SK-N-SH treated with all-trans-retinoic acid at 6 μM for 48 hours (cell line): ENCODE results near the gene LGR4.

Source experiments
- ARNTL ChIP-seq: fragments of 450-650 bp; formaldehyde crosslinking; IDR thresholded peaks from 2 replicates; pipeline ENCODE4 v1.5.0; 2020; ENCODE audit warnings: low read depth, mild to moderate bottlenecking, moderate library complexity, borderline replicate concordance
- BACH2 ChIP-seq: fragments of 250-450 bp; sonication (Bioruptor Pico); IDR thresholded peaks from 2 replicates; pipeline ENCODE4 v1.9.0; 2021; ENCODE audit warnings: mild to moderate bottlenecking, borderline replicate concordance
- CREB5 ChIP-seq: fragments of 250-450 bp; sonication (Bioruptor Pico); IDR thresholded peaks from 2 replicates; pipeline ENCODE4 v1.5.1; 2020; ENCODE audit warnings: low read depth, mild to moderate bottlenecking, moderate library complexity
- GLIS3 ChIP-seq: fragments of 250-450 bp; sonication (Bioruptor Pico); IDR thresholded peaks from 2 replicates; pipeline ENCODE4 v1.5.0; 2020; ENCODE audit warnings: mild to moderate bottlenecking, moderate library complexity
- PATZ1 ChIP-seq: fragments of 250-450 bp; sonication (Bioruptor Pico); IDR thresholded peaks from 2 replicates; pipeline ENCODE4 v1.8.0; 2020; ENCODE audit warnings: mild to moderate bottlenecking, moderate library complexity, borderline replicate concordance
- PPARA ChIP-seq: fragments of 250-450 bp; sonication (Bioruptor Pico); IDR thresholded peaks from 2 replicates; pipeline ENCODE4 v1.5.0; 2020; ENCODE audit warnings: mild to moderate bottlenecking, borderline replicate concordance
- RARB ChIP-seq: fragments of 250-450 bp; sonication (Bioruptor Pico); IDR thresholded peaks from 2 replicates; pipeline ENCODE4 v1.8.0; 2021; ENCODE audit warnings: mild to moderate bottlenecking, moderate library complexity
- TCF4 ChIP-seq: fragments of 250-450 bp; sonication (Bioruptor Pico); IDR thresholded peaks from 2 replicates; pipeline ENCODE4 v1.8.0; 2021; ENCODE audit warnings: mild to moderate bottlenecking, moderate library complexity, borderline replicate concordance
- TOX ChIP-seq: fragments of 250-450 bp; sonication (Bioruptor Pico); IDR thresholded peaks from 2 replicates; pipeline ENCODE4 v1.8.0; 2021; ENCODE audit warnings: mild to moderate bottlenecking, moderate library complexity, borderline replicate concordance
- TSHZ2 ChIP-seq: fragments of 250-450 bp; sonication (Bioruptor Pico); IDR thresholded peaks from 2 replicates; pipeline ENCODE4 v1.5.0; 2020; ENCODE audit warnings: mild to moderate bottlenecking, moderate library complexity
- ZC3H10 ChIP-seq: fragments of 250-450 bp; sonication (Bioruptor Pico); IDR thresholded peaks from 2 replicates; pipeline ENCODE4 v1.5.1; 2021; ENCODE audit warnings: mild to moderate bottlenecking, moderate library complexity
- ZFP3 ChIP-seq: fragments of 250-450 bp; sonication (Bioruptor Pico); IDR thresholded peaks from 2 replicates; pipeline ENCODE4 v1.5.0; 2020; ENCODE audit warnings: mild to moderate bottlenecking, moderate library complexity
- ZFP30 ChIP-seq: fragments of 450-650 bp; formaldehyde crosslinking; IDR thresholded peaks from 2 replicates; pipeline ENCODE4 v1.5.0; 2022; ENCODE audit warnings: mild to moderate bottlenecking, moderate library complexity

GRCh38 chr11:27440090-27440489, 32.5 kb downstream of the LGR4 start:
- TF ChIP-seq ZFP30 (no peak), TOX (no peak), CREB5 (CRISPR knock-in tag) (no peak), ARNTL (CRISPR knock-in tag) (no peak), GLIS3 (CRISPR knock-in tag) (no peak), PATZ1 (CRISPR knock-in tag) (no peak), ZFP3 (CRISPR knock-in tag) (no peak), RARB (CRISPR knock-in tag) (no peak), TCF4 (CRISPR knock-in tag) (no peak), PPARA (CRISPR knock-in tag) (no peak), TSHZ2 (CRISPR knock-in tag) (no peak), BACH2 (no peak), ZC3H10 (CRISPR knock-in tag) (no peak)
